B cell (primary cell): ENCODE data around the gene THRAP3. TPM values are rescaled to one million over a fixed set of nuclear protein-coding genes. Genes with fewer than 3 reads are reported as not detected.

Source experiments
- ATAC-seq: fragments of 200-7000 bp; cut with Tn5 transposase; one replicate; pipeline ENCODE4 v1.10.0; 2021; ENCODE audit warnings: low read depth, mild to moderate bottlenecking, moderate number of reproducible peaks, moderate library complexity
- CTCF ChIA-PET: fragments of 350-600 bp; sonication (Branson Sonifier 250); formaldehyde crosslinking; loops from one replicate; lab custom pipeline; 2021; ENCODE audit warnings: antibody characterized with exemption, inconsistent platforms; lab: Charles Lee
- POLR2A ChIA-PET: fragments of 350-600 bp; sonication (Branson Sonifier 250); formaldehyde crosslinking; loops from one replicate; lab custom pipeline; 2021; ENCODE audit warnings: antibody characterized with exemption; lab: Charles Lee
- DNase-seq: peaks from one replicate; pipeline ENCODE4 v3.0.0; 2013
- H2AFZ ChIP-seq: 2 replicates; pipeline ENCODE4 v1.6.1; 2012; ENCODE audit warnings: mild to moderate bottlenecking, low read depth, low read length; ENCODE audit not compliant: insufficient read depth, poor library complexity, severe bottlenecking
- H3K27ac ChIP-seq, 2 donors: 1 replicate in 1 of 2; 2 replicates in 1 of 2; pipeline ENCODE4 v1.5.1; 2012 to 2013; ENCODE audit warnings: low read length in 2 of 2, mild to moderate bottlenecking in 2 of 2, moderate library complexity in 1 of 2
- H3K27me3 ChIP-seq, 4 experiments: fragments of 200-600 bp in 1 of 4; sonication (generic) in 1 of 4; replicated peaks in 1 of 4; 1 replicate in 2 of 4; 2 replicates in 2 of 4; pipeline versions ENCODE4 v1.6.1 to v1.7.0; 2013 to 2016; ENCODE audit warnings: low read length in 3 of 4, mild to moderate bottlenecking in 2 of 4, mixed read lengths in 1 of 4, moderate library complexity in 1 of 4; ENCODE audit not compliant: insufficient read depth in 4 of 4, control insufficient read depth in 3 of 4; ENCODE audit errors: control extremely low read depth in 1 of 4
- H3K36me3 ChIP-seq, 2 experiments: replicated peaks in 1 of 2; 1 replicate in 1 of 2; 2 replicates in 1 of 2; pipeline versions ENCODE4 v1.6.1 to v1.7.1; 2013; ENCODE audit warnings: low read length in 1 of 2; ENCODE audit not compliant: insufficient read depth in 2 of 2, control insufficient read depth in 1 of 2; ENCODE audit errors: control extremely low read depth in 1 of 2, extremely low read depth in 1 of 2
- H3K4me1 ChIP-seq, 2 donors: fragments of 200-600 bp in 1 of 2; sonication (generic) in 1 of 2; 1 replicate in 1 of 2; 2 replicates in 1 of 2; pipeline versions ENCODE4 v1.5.1 to v1.6.1; 2013 to 2017; ENCODE audit warnings: low read length in 2 of 2; ENCODE audit not compliant: control insufficient read depth in 2 of 2, insufficient read depth in 2 of 2
- H3K4me2 ChIP-seq: replicated peaks from 2 replicates; pipeline ENCODE3; 2012; ENCODE audit warnings: mild to moderate bottlenecking, low read depth, low read length; ENCODE audit not compliant: poor library complexity, severe bottlenecking
- H3K4me3 ChIP-seq, 5 experiments: fragments of 200-600 bp in 1 of 5; sonication (generic) in 1 of 5; 1 replicate in 3 of 5; 2 replicates in 2 of 5; pipeline versions ENCODE4 v1.5.1 to v1.7.0; 2011 to 2016; ENCODE audit warnings: low read length in 4 of 5, mild to moderate bottlenecking in 4 of 5, low read depth in 2 of 5, control low read depth in 1 of 5, moderate library complexity in 1 of 5; ENCODE audit not compliant: insufficient read depth in 1 of 5; ENCODE audit errors: control extremely low read depth in 1 of 5, extremely low read depth in 1 of 5
- H3K79me2 ChIP-seq: fragments of 200-600 bp; sonication (generic); one replicate; pipeline ENCODE4 v1.6.0; 2016; ENCODE audit warnings: low read length; ENCODE audit not compliant: control insufficient read depth, insufficient read depth
- H3K9ac ChIP-seq: fragments of 200-600 bp; sonication (generic); 2 replicates; pipeline ENCODE4 v1.6.1; 2017; ENCODE audit warnings: mild to moderate bottlenecking, low read length, moderate library complexity
- H3K9me3 ChIP-seq, 3 donors: one replicate each; pipeline versions ENCODE4 v1.6.1 to v1.7.1; 2013; ENCODE audit warnings: low read length in 2 of 3; ENCODE audit not compliant: control insufficient read depth in 2 of 3, insufficient read depth in 1 of 3; ENCODE audit errors: control extremely low read depth in 1 of 3
- H4K20me1 ChIP-seq: 2 replicates; pipeline ENCODE4 v1.6.0; 2012; ENCODE audit warnings: mild to moderate bottlenecking, low read length; ENCODE audit not compliant: insufficient read depth, control insufficient read depth, poor library complexity, severe bottlenecking
- H3K27ac Mint-ChIP-seq: one replicate; pipeline ENCODE4 v1.8.0; 2021; ENCODE audit warnings: mixed read lengths
- H3K27me3 Mint-ChIP-seq: one replicate; pipeline ENCODE4 v1.8.0; 2021; ENCODE audit warnings: mixed read lengths
- H3K4me1 Mint-ChIP-seq: one replicate; pipeline ENCODE4 v1.8.0; 2021; ENCODE audit warnings: mixed read lengths
- H3K4me3 Mint-ChIP-seq: one replicate; pipeline ENCODE4 v1.8.0; 2021; ENCODE audit warnings: mixed read lengths
- H3K9me3 Mint-ChIP-seq: one replicate; pipeline ENCODE4 v1.8.0; 2022; ENCODE audit warnings: mixed read lengths; ENCODE audit not compliant: insufficient read depth
- CTCF ChIP-seq: fragments of 200-600 bp; IDR thresholded peaks from one replicate; pipeline ENCODE4 v1.8.0; 2022; ENCODE audit warnings: antibody characterized with exemption, mild to moderate bottlenecking
- EZH2 ChIP-seq: IDR thresholded peaks from 2 replicates; pipeline ENCODE4 v1.6.1; 2012; ENCODE audit warnings: borderline replicate concordance, low read depth, mild to moderate bottlenecking, moderate library complexity, low read length; ENCODE audit not compliant: insufficient read depth, poor library complexity, severe bottlenecking
- WGBS: methylation state at CpG from one replicate; pipeline ENCODE4 v1.1.5; 2013; ENCODE audit warnings: missing lambda C conversion rate; ENCODE audit not compliant: insufficient coverage; 5-methylcytosine and 5-hydroxymethylcytosine counted together
- intact Hi-C: fragments of 100-400 bp; cut with micrococcal nuclease; formaldehyde crosslinking; loops from one replicate; pipeline ENCODE4 v1.10.0; 2022
- polyA plus RNA-seq: library from polyadenylated mRNA; depleted of rRNA; stranded (reverse); fragments of >200 nt; gene quantifications from 2 replicates; pipeline ENCODE4 v1.2.3, GENCODE V29; 2012
- total RNA-seq, 2 donors: library from RNA; stranded (reverse); fragments of 120-200 nt in 1 of 2; gene quantifications; 1 replicate in 1 of 2; 2 replicates in 1 of 2; pipeline versions ENCODE4 v1.2.3 to v1.2.4, GENCODE V29; 2013 to 2022

Gene THRAP3
- total and polyA plus RNA-seq, 2 donors (not counting 1 experiment from before 2014, with no cell fraction given): 64.1 to 153 TPM

- H3K36me3 ChIP-seq: peaks cover 0 to 36% of the 10 kb centered on the region in 2 experiments
- TF ChIP-seq CTCF (no peak), EZH2 (no peak)
- peak overlapping the region in 2 of 5 experiments; percentile 40 to 67 for H3K4me3 ChIP-seq
- 90% methylated on average over 2 of the region's 3 CpGs for WGBS
- H2AFZ ChIP-seq: no peak overlapping the region
- Mint-ChIP-seq H3K4me1 (peaks cover 64% of the 10 kb centered on the region), H3K27ac (peak overlapping the region; percentile 87), H3K27me3 (no peaks in the 10 kb centered on the region), H3K4me3 (peak overlapping the region; percentile 74), H3K9me3 (no peaks in the 10 kb centered on the region)
- DNase-seq (no peak), ATAC-seq (no peak)
- H3K27ac ChIP-seq: peak overlapping the region; percentile 47 to 54
- H3K9me3 ChIP-seq: no peaks in the 10 kb centered on the region
- H4K20me1 ChIP-seq: peaks cover 64% of the 10 kb centered on the region
- POLR2A ChIA-PET: interaction anchor here (0.7 to 1.4 kb wide), 3 partner anchors 10 to 86 kb away, joined by 3 to 4 read pairs (median 3); no protein-coding TSS in a partner anchor
- peaks cover 100% of the 10 kb centered on the region for H3K79me2 ChIP-seq
- peak overlapping the region; percentile 59 for H3K9ac ChIP-seq
- peak overlapping the region; percentile 64 for H3K4me2 ChIP-seq
- CTCF ChIA-PET: interaction anchor here (0.6 to 3.0 kb wide), 5 partner anchors 12 to 87 kb away, joined by 3 to 13 read pairs (median 4); partner anchors contain the start of genes THRAP3 and TRAPPC3
- peaks cover 53 to 59% of the 10 kb centered on the region in 2 donors for H3K4me1 ChIP-seq
- no peaks in the 10 kb centered on the region for H3K27me3 ChIP-seq
- intact Hi-C loops: no loop called here
Observed at GRCh38 chr1:36236302-36236701, 12.1 kb downstream of the THRAP3 start.

GRCh38 chr1:36238433-36238832, 14.2 kb downstream of the THRAP3 start:
- DNase-seq (no peak), ATAC-seq (no peak)
- TF ChIP-seq EZH2 (no peak), CTCF (no peak)
- Histone ChIP-seq H2AFZ (no peak overlapping the region), H3K79me2 (peaks cover 97% of the 10 kb centered on the region), H3K27ac (peak overlapping the region in 1 of 2 donors; percentile 50), H3K36me3 (peaks cover 0 to 37% of the 10 kb centered on the region in 2 experiments), H3K4me3 (no peak overlapping the region), H3K9me3 (no peaks in the 10 kb centered on the region), H4K20me1 (peaks cover 75% of the 10 kb centered on the region), H3K4me1 (peaks cover 33 to 38% of the 10 kb centered on the region in 2 donors), H3K4me2 (no peak overlapping the region), H3K27me3 (no peaks in the 10 kb centered on the region), H3K9ac (no peak overlapping the region)
- no peak overlapping the region for H3K4me3 Mint-ChIP-seq
- peaks cover 53% of the 10 kb centered on the region for H3K4me1 Mint-ChIP-seq
- ChIA-PET CTCF (interaction anchor here (0.6 to 3.0 kb wide), 2 partner anchors 14 to 185 kb away, joined by 5 to 13 read pairs; partner anchors contain the start of gene THRAP3), POLR2A (no interaction called here)
- 100% methylated on average over 1 of the region's 2 CpGs for WGBS
- no peaks in the 10 kb centered on the region for H3K9me3 Mint-ChIP-seq
- intact Hi-C loops: no loop called here
- peak overlapping the region; percentile 21 for H3K27ac Mint-ChIP-seq
- H3K27me3 Mint-ChIP-seq: no peaks in the 10 kb centered on the region
